Measurements from ENCODE around the gene NCF2.

The NCF2 gene

DNA sequence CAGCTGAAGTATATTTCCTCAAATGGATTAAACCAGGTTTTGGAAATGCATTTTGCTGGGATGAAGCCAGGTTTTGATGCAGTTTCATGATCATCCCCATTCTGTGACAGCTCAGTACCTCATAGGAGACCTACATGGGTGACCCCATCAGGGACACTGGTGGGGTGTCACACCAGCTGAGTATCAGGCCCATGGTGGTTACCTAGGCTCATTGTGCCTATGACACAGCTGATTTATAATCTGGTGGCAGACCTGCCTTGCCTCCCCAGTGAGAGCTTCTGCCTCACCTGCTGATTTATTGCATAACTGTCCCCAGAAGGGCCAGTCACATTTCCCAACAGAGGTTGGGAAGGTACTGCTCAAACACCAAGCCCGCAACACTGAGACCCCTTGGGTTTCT, 3.8 kb downstream of the NCF2 start:
- no peak for DNase-seq

DNA sequence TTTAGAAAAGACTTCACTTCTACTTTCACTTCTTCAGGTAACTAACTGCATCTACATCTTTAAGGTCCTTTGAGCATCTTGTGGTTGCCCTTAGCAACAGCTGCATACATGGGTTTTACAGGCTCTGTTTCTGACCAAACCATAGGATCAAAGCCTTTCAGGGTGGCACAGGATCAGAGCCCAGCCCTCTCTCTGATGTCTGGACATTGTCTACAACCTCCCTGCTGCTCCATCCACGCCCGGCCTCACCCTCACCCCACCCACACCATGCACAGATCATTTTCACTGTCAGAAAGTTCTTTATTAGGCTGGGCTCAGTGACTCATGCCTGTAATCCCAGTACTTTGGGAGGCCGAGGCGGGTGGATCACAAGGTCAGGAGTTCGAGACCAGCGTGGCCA, 5.2 kb downstream of the NCF2 start:
- no peak for DNase-seq

DNA sequence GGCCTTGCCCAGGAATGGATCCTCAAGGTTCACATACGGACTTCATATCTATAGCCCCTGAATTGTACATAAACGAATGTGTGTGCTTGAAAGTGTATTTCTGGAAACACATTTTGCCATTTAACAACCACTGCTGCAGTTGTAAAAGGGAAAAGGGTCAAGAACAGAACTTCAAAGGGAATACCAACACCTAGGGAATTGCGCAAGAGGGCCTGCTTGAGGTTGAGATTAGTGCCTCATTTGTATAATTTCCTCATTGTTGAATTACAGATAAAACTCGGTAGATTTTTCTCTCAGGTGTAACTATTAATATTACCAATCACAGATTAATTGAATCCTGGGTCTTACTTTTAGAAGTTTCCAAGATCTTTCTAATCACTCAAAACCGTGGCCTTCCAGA, 6.1 kb downstream of the NCF2 start:
- no peak for DNase-seq

DNA sequence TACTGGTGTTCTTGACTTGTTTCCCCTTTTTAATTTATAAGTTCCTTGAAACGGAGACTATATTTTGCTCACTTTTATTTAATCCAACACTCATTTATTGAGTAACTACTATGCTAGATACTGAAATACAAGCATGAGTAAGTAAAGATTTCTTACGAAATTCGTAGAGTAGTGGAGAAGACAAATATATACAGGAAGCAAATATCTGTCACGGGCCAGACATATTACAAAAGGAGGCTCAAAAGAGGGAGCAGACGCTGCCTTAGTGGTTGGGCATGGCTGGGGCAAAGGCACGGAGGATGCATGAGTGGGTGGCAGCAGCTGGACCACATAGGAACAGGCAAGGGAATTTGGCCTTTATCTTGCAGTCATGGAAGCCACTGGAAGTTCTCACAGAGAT, 6.8 kb downstream of the NCF2 start:
- DNase-seq, result no peak

DNA sequence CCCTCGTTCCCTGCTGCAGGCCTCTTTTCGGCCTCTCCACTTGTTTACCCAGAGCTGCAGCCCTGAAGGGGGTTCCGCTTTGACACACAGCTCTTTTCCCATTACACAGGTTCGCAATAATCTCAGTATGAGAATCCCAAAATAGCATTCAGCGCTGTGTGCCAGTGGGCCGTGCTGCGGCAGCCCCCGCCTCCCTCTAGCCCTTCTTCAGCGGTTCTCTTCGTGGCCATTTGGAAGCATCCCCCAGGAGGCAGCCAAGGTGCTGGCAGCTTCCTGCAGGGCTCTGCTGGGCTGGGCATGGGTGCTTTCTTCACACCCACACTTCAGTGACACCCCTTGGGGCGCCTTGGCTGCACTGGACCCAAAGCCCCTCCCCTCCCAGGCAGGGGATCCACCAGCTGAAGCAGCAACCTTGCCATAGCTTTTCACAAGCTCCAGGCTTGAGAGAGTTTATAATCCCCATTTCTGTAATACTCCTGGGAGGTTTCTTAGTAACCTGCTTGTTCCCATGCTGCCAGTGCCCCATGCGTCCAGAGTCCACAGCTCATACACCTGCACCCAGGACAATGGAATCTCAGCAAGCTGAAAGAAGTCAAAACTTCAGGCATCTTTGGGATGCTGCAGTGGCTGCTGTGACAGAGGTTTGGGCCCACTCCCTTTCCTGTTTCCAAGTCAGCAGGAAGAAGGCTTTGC, 8.1 kb downstream of the NCF2 start:
- DNase-seq, result no peak

DNA sequence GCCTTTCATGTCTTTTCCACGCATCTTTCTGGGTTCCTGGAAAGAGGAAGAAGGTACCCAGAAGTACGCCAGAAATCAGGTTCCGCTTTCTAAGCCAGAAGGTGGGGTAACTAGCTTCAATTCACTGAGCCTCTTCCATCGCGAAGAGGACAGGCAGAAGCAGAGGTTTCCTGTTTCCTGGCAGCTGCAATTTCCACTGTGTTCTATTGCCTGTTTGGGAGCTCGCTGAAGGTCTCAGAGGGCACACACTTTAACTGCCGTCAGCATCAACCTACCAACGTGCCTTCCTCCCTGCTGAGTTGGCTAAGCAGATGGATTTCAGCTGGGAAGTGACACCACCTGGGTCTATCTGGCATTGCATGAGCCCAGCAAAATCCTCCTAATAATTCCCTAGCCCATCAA, 10.0 kb downstream of the NCF2 start:
- peak in 3 of 56 donors; percentile 12 to 19 (median 14) for DNase-seq

DNA sequence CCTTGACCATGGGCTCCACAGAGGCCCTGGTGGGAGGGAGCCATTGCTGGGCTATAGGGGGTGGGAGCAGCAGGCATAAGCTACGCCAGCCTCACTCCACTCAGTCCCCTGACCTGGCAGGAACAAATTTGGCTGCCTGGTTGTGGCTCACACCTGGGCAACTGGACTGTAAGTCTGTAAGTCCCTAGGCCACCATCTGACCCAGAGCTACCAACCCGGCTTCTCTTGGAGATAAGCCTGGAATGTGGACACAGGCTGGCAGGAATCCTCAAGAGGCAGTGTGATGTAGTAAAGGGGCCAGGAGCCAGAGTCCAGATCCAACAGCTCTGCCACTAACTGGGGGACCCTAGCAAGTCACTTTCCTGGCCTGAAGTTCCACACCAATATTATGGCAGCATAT, 11.4 kb downstream of the NCF2 start:
- DNase-seq, result no peak

DNA sequence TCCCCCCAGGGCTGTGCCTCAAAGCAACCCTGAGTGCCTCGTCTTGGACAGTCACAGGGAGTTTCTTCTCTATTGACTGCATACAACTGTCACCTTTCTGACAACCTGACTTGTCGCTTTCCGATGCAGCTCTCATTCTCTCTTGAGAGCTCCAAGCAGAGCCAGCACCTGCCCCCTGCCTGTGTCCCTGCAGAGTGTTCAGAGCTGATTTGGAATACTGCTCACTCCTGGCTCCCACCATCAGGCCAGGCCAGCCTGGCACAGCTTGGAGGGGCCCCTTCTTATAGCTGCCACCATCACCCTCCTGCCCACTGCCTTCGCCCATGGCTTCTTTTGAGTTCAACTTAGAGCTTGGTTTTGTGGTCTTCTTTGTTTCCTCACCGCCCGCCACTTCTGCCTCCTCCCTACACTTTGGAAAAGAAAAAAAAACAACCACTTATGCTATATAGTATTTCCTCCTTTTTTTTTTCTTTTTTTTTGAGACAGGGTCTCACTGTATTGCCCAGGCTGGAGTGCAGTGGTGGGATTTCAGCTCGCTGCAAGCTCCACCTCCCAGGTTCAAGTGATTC, 12.3 kb downstream of the NCF2 start:
- DNase-seq, result no peak

DNA sequence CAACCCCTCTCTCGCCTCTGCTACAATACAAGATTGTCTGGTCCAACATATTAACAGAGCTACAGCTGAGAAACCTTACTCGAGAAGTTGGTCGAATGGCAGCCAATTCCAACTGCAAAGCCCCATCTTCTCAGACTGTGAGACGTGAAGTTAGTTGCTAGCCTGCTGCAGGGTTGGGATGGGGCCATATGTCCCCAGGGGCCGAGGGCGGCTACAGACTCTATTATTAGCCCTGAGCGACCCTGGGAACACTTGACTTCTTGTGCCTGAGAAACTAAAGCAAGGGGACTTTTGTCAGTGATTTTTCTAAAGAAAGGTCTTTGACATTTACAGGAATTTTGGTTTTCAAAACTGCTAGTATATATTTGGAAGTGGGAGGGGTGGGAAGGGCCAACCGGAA, 13.7 kb downstream of the NCF2 start:
- no peak for DNase-seq

DNA sequence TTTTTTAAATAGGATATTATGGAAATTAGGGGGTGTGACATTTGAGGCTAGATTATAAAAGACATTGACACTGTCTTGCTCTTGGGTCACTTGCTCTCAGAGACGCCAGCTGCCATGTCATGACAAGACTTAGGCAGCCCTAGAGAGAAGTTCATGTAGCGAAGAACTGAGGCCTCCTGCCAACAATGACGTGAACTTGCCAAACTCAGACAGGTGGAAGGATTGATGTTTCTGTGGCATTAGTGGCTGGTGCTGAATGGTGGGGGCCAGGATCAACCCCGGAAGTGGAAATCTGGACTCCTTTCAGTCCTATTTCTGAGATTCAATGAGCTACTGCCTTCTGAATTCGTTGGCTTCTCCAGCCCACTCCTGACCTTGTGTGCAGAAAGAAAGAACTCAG, 14.7 kb downstream of the NCF2 start:
- no peak for DNase-seq

DNA sequence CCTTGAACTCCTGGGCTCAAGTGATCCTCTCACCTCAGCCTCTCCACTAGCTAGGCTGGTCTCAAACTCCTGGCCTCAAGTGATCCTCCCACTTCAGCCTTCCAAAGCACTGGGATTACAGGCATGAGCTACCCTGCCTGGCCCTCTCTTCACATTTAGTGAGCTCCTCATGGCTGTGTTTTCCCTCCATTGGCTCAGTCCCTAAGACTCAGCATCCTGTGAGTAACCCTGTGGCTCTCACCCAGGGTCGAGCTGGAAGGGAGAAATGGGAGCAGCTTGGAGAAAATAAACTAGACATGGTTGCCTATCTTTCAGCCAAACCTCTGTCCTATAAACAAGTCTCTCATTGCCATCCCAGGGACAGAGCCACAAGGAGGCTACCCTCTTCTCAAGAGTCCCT, 17.5 kb downstream of the NCF2 start:
- no peak for DNase-seq

DNA sequence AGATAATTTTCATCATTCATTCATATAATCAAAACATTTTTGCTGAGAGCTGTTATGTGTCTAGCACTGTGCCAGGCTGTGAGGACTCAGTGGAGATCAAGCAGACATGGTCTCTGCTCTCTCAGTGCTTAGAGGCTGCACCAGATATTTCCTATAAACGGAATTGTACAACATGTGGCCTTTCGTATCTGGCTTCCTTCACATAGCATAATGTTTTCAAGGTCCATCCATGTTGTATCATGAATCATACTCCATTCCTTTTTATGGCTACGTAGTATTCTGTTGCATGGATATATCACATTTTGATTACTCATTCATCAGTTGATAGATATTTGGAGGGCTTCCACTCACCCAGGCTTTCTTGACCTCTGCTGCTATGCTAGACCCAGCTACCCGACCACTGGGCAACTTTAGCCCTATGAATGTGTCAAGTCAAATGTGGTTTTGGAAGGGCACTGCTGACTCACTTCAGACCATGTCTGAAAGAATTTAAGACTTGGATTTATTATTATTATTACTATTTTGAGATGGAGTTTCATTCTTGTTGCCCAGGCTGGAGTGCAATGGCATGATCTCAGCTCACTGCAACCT, 18.5 kb downstream of the NCF2 start:
- DNase-seq, result no peak

DNA sequence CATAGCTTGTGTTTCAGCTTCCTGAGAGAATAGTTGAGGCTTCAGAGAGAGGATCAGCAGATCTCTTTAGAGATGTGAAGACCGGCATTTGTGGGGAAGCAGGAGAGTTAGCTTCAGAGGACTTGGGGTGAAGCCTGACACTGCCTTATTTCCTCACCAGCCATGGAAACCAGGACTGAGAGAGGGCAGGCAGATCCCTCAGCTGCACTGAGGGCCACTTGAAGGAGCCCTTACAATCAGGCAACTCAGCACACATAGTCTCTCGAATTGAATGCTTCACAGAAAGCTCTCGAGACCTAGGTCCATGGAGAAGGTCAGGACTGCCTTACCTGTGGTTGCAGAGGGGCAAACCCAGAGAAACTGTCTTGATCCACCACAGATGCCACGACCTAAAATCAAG, 19.8 kb downstream of the NCF2 start:
- DNase-seq, result no peak

DNA sequence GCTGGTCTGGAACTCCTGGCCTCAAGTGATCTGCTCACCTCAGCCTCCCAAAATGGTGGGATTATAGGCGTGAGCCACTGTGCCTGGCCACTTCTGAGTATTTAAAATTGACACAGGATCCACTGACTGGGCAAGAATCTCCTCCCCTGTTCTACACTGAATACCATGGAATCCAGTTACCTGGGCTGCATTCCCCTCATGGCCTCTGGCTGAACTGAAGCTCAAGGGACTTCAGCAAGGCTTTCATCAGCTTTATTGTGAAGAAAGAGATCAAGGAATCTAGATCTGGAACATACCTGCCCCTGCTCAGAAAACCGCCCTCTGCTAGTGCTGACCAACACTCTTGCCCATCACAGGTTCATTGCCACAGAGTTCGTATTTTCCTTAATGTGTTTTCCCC, 20.5 kb downstream of the NCF2 start:
- DNase-seq, result no peak

DNA sequence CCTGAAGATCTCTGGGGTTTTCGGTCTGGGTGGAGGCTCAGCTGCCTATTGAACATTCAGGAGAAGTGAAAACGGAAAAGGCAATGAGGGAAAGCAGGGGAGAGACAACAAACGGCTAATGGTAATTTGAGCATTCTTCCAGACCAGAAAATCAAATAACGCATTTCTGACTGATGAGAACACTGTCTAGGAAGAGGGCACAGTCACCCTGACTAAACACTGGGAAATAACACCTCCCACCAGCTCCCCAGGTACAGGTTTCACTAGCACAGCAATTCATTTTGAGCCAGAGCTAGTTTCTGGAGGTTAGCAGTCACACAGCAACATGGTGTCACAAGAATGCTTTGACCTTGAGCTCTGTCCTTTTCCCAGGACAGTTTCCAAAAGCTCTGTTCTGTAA, 21.1 kb downstream of the NCF2 start:
- DNase-seq, result no peak

DNA sequence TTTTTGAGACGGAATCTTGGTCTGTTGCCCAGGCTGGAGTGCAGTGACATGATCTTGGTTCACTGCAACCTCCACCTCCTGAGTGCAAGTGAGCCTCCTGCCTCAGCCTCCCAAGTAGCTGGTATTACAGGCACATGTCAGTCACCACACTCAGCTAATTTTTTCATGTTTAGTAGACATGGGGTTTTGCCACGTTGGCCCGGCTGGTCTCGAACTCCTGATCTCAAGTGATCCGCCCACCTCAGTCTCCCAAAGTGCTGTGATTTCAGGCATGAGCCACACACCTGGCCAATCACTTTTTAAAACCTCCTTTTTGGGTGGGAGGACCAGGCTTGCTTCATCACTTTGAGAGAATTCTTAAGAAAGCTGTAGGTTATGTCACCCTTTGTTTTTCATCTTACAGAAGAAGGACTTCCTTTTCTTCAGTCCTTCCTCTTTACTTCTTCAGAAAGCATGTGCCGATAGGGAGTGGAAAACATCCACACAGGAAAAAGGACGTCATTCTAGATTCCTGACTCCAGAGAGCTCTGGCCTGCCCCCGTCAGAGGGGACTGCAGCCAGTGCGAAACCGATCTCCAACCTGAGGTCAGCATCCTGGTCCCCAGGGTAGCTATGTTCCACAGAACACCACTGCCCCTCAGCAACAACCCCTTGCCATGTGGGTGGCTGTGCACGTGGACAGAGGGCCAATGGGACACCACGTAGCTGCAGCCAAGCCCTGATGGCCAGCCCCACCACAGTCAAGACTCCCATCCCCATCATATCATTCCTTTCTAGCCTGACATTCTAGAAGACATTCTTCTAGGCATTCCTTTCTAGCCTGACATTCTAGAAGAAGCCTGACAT, 21.9 kb downstream of the NCF2 start:
- no peak for DNase-seq

DNA sequence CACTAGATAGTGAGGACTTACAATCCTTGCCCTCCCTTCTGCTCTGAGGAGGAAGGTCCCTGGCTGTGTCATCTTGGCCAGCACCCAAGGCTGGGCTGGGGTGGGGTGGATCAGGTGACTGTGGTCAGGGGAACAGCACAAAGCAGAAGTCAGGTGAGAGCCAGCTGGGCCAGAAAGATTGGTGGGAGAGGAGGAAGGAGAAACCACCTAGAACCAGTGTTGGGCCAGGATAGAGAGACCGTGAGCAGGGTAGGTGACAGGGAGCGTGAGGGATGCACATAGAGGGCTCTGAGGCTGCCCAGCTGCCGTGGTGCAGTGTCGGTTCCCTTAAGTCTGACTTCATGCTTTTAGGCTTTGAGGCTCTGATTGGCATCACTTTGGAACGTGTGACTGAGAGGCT, 22.7 kb downstream of the NCF2 start:
- peak in 2 of 56 donors; percentile 9 for DNase-seq

DNA sequence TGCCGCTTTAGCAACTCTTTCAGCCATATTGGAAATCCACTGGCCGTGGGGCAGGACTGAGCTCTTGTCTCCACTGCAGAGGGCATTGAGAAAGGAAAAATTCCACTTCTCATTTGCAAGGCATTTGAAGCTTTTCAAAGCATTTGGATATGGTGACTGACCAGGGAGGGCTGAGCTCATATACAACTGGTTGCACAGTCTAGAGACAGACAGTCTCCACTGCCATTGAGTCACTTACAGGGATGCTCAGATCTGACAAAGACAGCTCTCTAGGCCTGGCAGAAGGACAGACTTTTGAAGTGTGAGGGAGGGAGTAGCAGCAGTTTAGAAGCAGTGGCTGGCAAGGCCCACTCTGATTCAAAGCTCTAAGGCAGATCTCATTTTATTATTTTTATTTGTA, 24.2 kb downstream of the NCF2 start:
- no peak for DNase-seq

DNA sequence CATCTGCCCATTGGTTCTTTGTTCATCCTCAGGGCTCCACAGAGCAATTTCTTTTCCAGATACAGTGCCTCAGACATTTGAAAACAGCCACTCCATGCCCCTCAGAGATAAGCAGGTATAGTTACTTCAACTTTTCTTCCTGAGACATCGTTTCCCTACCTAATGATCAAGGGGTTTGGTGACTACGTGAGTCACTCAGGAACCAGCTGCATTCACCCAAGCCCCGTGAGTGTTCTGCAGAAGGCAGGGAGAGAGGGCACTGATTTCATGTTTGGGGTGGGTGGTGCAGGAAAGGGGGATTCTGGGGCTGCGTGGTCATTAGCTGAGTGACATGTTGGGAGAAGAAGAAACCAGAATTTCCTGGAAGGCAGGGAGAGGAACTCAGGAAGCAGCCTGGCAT, 25.0 kb downstream of the NCF2 start:
- DNase-seq, result no peak

DNA sequence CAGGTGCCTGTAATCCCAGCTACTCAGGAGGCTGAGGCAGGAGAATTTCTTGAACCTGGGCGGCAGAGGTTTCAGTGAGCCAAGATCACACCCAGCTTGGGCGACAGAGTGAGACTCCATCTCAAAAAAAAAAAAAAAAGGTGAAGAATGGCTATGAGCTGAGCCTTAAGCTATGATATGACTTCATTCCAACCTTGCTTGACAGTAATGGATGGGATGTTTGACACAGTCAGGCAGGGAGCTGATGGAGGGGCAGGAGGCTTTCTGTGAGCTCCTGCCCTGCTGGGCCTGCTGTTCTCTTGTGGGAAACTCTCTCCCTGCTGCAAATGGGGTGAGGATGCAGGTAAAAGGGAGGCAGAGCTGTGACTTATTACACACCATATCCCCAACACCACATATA, 27.6 kb downstream of the NCF2 start:
- no peak for DNase-seq

DNA sequence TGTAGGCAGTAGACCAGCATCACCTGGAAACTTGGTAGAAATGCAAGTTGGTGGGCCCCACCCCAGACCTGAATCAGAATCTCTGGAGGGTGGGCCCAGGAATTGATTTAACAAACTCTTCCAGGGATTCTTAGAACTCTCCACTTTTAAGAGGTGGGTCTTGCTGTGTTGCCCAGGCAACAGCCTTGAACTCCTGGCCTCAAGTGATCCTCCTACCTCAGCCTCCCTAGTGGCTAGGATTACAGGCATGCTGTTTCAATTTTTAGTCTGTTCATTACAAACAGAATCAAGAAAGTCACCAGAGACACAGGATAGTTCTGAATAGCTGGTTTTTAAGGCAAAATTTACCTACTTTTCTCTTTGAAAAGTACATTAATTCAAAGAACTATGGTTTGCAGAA, 31.2 kb downstream of the NCF2 start:
- DNase-seq, result no peak

DNA sequence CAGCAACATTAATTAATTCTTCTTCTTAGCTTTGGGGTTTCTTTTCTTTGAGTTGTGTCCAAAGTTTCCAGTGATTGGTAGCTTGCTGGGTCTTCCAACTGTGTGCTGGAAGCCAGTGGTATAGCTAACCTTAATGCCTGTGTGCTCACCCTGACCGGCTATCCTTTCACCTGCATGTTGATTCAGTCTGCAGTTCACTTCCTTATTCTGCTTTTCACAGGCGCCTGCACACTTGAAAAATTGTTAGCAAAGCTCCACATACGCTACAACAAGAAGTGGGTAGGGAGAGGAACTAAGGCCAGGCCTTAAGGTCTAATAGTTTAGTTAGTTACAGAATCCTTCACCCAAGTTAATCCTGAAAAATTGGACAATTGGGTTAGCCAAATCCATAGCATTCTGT, 35.7 kb downstream of the NCF2 start:
- no peak for DNase-seq

DNA sequence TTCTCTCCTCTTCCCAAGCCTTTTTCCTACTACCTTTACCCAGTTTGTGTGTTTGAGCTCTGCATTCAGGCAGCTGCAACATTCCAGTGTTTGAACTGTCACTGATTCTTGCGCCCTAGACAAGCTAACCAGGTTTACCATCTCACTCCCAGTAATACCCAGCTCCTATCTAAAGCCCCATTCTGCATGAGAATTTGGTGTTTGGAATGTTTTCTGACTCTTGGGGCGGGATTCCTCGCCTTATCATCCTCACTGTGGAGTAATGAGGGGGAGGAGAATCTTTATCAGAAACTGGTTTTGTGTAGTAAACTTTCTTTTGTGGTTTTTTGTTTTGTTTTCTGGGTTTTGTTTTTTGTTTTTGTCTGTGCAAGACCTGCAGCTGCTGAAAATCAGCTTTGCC, 36.5 kb downstream of the NCF2 start:
- no peak for DNase-seq
